WI38 (cell line): ENCODE results near the gene ADIRF.
"Not testable (repeated sequence)": the region's sequence is repeated elsewhere in the genome, so short reads cannot be mapped to it uniquely, and the experiment has no call there.

ENCODE experiments used
- H3K4me3 ChIP-seq: 2 replicates; pipeline ENCODE4 v1.5.1; 2011; ENCODE audit warnings: low read depth, mild to moderate bottlenecking, control low read depth, low read length
- TF ChIP-seq, protein P1 (sequence below): IDR thresholded peaks from 2 replicates; pipeline ENCODE4 v1.5.1; 2012; ENCODE audit warnings: low read depth, mild to moderate bottlenecking, control low read depth, low read length

ADIRF gene

DNA sequence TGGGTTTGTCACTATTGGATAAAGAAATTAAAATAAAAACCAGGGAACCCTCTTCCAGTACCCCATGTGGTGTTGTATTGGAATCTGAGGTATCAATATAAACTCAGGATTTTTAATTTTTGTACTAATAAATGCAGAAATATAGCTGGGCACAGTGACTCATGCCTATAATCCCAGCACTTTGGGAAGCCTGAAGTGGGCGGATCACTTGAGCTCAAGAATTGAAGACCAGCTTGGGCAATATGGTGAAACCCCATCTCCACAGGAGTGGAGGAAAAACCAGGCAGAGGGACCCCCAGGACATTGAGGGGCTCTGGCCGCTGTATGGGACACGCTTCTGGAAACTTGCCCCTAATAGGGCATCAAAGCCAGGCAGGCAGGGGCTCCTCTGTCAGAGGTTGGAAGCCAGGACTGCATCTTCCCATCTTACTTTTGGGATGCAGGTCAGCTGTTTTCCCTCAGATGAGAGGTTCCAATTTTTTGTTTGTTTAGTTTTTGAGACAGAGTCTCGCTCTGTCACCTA lies 11.1 kb downstream of the ADIRF start:
- TF ChIP-seq, protein P1, sequence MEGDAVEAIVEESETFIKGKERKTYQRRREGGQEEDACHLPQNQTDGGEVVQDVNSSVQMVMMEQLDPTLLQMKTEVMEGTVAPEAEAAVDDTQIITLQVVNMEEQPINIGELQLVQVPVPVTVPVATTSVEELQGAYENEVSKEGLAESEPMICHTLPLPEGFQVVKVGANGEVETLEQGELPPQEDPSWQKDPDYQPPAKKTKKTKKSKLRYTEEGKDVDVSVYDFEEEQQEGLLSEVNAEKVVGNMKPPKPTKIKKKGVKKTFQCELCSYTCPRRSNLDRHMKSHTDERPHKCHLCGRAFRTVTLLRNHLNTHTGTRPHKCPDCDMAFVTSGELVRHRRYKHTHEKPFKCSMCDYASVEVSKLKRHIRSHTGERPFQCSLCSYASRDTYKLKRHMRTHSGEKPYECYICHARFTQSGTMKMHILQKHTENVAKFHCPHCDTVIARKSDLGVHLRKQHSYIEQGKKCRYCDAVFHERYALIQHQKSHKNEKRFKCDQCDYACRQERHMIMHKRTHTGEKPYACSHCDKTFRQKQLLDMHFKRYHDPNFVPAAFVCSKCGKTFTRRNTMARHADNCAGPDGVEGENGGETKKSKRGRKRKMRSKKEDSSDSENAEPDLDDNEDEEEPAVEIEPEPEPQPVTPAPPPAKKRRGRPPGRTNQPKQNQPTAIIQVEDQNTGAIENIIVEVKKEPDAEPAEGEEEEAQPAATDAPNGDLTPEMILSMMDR = no peak
- H3K4me3 ChIP-seq = no peak overlapping the region

DNA sequence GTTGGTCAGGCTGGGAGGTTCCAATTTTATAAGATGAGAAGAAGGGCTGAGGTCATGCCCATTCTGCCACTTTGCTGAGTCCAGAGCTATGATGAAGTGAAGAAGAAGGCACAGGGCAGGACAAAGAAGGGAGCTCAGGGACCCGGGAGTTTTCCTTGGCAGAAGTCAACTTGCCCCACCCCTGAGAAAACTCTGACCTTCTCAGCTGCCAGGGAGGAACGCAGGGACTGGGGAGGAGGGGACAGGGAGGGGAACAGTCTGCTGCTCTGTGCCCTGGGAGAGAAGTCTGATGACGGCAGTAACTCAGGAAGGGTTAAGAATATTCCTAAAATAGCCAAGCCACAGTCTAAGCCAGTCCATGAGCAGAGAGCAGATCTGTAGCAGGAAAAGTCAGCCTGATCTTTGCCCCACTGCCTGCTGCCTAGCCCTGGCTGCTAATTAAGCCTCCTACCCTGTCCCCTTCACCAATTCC lies 11.7 kb downstream of the ADIRF start:
- no peak overlapping the region for H3K4me3 ChIP-seq
- TF ChIP-seq, protein P1 = no peak

DNA sequence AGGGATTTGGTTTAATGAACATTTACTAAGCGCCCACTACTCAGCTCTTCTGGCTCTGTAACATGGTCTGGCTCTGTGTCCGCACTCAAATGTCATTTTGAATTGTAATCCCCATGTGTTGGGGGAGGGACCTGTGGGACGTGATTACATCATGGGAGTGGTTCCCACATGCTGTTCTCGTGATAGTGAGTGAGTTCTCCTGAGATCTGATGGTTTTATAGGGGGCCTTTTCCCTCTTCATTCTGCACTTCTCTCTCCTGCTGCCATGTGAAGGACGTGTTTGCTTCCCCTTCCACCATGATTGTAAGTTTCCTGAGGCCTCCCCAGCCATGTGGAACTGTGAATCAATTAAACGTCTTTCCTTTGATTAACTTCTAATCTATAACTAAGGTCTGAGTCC lies 12.7 kb downstream of the ADIRF start:
- H3K4me3 ChIP-seq = not testable (repeated sequence)

DNA sequence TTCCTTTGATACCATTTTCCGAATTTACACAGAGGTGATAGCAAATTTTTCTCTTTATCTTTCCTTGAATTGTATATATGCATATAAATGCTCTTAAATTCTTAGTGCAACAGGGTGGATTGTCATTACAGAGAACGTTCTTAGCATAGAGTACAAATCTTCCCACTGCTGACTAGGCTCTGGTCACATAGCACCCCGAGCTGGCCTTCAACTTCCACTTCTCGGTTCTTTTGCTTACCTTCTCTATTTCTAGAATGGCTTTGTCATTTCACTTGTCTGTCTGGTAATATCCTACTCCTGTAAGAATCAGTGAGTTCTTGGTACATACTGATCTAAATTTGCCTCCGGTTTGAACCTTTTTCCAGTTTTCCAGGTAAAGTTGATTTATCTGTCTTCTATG lies 13.4 kb downstream of the ADIRF start:
- TF ChIP-seq, protein P1 = no peak
- H3K4me3 ChIP-seq = no peak overlapping the region

DNA sequence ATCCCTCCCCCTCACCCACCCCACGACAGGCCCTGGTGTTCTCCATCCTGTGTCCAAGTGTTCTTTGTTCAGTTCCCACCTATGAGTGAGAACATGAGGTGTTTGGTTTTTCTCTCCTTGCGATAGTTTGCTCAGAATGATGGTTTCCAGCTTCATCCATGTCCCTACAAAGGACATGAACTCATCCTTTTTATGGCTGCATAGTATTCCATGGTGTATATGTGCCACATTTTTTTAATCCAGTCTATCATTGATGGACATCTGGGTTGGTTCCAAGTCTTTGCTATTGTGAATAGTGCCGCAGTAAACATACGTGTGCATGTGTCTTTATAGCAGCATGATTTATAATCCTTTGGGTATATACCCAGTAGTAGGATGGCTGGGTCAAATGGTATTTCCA lies 16.2 kb downstream of the ADIRF start:
- not testable (repeated sequence) for H3K4me3 ChIP-seq

DNA sequence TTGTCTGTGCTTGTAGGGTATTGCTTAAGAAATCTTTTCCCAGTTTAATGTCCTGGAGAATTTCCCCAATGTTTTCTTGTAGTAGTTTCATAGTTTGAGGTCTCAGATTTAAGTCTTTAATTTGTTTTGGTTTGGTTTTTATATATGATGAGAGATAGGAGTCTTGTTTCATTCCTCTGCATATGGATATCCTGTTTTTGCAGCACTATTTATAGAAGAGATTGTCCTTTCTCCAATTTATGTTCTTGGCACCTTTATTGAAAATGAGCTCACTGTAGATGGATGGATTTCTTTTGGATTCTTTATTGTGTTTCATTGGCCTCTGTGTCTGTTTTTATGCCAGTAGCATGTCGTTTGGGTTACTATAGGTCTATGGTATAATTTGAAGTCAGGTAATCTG lies 20.2 kb downstream of the ADIRF start:
- H3K4me3 ChIP-seq = no peak overlapping the region
- TF ChIP-seq, protein P1 = no peak

DNA sequence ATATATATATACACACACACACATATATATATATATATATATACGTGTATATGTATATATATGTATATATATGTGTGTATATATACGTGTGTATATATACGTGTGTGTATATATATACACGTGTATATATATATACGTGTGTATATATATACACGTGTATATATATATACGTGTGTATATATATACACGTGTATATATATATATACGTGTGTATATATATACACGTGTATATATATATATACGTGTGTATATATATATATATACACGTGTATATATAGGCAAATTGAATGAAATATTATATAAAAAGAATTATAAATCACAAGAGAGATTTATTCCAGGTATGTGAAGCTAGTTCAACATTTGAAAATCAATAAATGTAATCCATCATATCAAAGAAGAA lies 23.1 kb downstream of the ADIRF start:
- not testable (repeated sequence) for H3K4me3 ChIP-seq

DNA sequence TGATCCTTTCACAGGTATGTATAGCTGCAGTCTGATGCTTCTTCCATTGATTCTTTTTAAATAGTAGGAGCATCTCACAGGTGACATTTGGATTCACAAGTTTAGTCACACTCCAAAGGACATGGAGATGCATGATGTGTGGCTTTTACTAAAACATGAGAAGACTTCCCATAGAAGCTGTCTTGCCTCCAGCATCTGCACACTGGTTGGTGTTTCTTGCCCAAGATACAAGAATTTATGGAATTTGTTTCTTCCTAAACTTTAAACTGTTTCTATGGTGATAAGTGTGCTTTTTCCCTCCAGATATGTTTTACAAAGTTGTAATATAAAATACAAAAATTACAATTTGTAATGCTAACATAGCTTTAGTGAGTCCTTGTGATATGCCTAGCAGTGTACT lies 24.2 kb downstream of the ADIRF start:
- H3K4me3 ChIP-seq = no peak overlapping the region
- TF ChIP-seq, protein P1 = no peak

DNA sequence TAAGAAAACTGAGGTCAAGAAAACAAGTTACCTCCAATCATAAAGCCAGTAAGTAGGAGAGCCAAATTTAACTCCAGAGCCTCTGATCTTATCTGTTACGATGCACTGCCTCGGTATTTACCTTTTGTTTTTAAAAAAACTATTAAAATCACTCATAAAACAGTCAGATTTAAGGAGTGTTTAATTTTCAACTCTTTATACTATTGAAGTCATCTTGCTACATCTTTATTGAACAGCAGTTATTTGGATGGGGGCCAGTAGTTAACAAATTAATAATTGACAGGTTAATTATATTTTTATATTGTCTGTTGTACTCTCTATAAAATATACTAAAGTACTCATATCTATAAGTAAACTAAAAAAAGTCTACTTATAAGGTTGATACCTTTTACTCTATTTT lies 24.6 kb downstream of the ADIRF start:
- TF ChIP-seq, protein P1 = no peak
- no peak overlapping the region for H3K4me3 ChIP-seq

DNA sequence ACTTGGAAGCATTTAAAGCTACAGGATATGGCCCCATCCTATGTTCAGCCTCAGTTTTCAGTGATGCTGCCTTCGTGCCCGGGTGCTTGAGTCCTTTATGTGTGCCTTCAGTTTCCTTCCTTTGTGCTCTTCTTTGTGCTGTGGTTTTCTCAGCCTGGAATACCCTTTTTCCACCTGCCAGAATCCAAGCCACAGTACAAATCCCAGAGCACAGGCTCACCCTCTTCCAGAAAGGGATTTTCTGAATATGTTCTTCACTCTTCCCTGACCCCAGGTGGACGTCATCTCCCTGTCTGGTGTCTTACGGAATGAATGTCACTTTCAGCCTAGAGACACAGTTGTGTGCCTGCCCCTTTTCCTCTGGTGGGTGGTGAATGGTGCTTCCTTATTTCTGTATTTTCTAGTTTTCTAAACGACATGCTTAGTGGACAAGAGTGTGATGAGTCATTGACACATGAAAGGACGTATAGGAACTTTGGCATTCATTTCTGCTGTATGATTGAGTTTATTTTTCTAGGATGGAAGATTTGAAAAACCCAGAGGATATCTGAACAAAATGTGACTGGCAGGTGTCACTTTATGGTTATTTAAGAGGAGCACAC lies 31.6 kb downstream of the ADIRF start:
- not testable (repeated sequence) for H3K4me3 ChIP-seq
